ENCODE data around the gene ODC1.

DNA sequence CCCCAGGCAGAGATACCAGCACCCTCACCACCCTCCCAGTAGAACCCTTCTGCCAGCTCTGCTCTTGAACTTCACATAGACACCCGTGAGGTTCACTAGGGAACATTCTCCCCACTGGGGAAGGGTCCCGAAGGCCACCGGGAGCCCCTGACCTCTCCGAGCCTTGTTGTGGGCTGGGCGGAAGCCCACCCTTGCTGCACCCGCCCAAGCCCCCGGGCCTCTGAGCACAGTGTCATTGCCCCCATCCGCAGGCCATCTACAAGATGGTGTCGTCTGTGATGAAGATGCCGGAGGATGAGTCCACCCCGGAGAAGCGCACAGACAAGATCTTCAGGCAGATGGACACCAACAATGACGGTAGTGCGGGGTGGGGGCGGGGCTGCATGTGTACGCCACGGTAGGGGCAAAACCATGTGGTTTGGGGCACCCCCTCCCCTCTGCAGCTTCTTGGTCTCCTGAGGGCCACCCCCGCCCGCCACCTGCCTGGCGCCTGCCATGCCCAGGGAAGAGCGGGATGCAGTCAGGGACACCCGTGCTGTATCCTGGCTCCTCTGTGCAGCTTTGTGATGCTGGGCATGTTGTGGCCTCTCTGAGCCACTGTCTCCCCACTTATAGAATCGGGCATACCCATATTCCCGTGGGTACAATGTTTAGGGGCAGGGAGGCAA lies 25.3 kb downstream of the ODC1 start:
- TF ChIP-seq CHD1 (IDR thresholded peaks at IDR 0.05; ENCODE audit: low read depth, low read length) (no peak), POLR2A (IDR thresholded peaks at IDR 0.05; ENCODE audit: low read depth, low read length) (no peak), CTCF (conservative IDR thresholded peaks at IDR 0.05; ENCODE audit: low read depth, low read length) (no peak), SMC3 (IDR thresholded peaks at IDR 0.05; ENCODE audit: low read depth, low read length) (no peak), RFX5 (IDR thresholded peaks at IDR 0.05; ENCODE audit: low read depth, low read length) (no peak), BHLHE40 (IDR thresholded peaks at IDR 0.05; ENCODE audit: low read depth, low read length) (no peak), MXI1 (IDR thresholded peaks at IDR 0.05; ENCODE audit: borderline replicate concordance, low read depth, low read length) (no peak), NFE2L2 (IDR thresholded peaks at IDR 0.05; ENCODE audit: low read depth, low read length) (no peak), CEBPB (IDR thresholded peaks at IDR 0.05; ENCODE audit: low read depth, low read length) (no peak), USF2 (IDR thresholded peaks at IDR 0.05; ENCODE audit: low read depth, low read length) (no peak), MAZ (IDR thresholded peaks at IDR 0.05; ENCODE audit: borderline replicate concordance, low read depth, low read length) (no peak), FOS (IDR thresholded peaks at IDR 0.05; ENCODE audit: low read depth, low read length) (no peak), RCOR1 (IDR thresholded peaks at IDR 0.05; ENCODE audit: insufficient replicate concordance, low read length) (no peak), RAD21 (IDR thresholded peaks at IDR 0.05; ENCODE audit: low read length) (no peak)

All from IMR-90 (cell line).